DMS79 (cell line): ENCODE data around the gene RADIL.
"Not testable (repeated sequence)": the region's sequence is repeated elsewhere in the genome, so short reads cannot be mapped to it uniquely, and the experiment has no call there.

Experiments
- DNase-seq: peaks from one replicate; lab custom pipeline; 2025; lab: John Stamatoyannopoulos, UW

RADIL gene

GRCh38 chr7:4808565-4808964 lies 75.0 kb downstream of the RADIL start:
- DNase-seq = no peak

- no peak for DNase-seq
Observed at GRCh38 chr7:4808026-4808425, 75.5 kb downstream of the RADIL start.

GRCh38 chr7:4807598-4808016 lies 75.9 kb downstream of the RADIL start:
- no peak for DNase-seq

DNA sequence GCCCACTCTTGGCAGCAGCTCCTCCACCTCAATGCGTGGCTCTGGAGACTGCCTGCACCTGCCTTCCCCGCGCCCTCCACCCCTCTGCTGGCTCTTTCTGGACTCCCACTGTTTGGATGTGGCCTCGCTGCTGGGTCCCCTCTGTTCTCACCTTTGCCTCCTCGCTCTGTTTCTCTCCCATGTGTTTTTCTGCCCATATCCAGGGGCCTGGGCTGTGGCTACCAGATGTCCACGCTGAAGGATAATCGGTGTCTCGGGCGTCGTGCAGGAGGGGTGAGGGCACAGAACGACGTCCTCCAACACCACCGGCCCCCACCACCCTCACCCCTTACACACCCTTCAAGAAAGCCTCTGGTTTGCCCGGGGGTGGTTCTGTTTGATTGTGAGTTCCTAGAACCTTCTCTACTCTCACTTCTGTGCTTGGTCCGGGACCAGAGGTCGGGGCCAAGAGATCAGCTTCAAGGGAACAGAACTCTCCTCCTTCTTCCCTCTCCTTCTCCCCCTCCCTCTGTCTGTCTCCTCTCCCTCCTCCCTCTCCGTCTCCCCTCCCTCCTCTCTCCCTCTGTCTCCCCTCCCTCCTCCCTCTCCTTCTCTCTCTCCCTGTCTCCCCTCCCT lies 76.4 kb downstream of the RADIL start:
- DNase-seq = no peak

DNA sequence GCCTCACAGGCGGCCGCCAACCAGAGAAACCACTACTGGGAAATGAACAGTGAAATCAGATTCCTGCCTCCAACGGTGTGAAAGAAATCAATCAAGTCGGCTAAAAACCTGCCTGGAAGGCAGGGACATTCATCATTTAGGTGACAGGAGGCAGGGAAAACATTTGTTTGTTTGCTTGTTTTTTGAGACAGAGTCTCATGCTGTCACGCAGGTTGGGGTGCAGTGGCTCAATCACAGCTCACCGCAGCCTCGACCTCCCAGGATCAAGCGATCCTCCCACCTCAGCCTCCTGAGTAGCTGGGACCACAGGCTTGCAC lies 77.6 kb downstream of the RADIL start:
- no peak for DNase-seq

DNA sequence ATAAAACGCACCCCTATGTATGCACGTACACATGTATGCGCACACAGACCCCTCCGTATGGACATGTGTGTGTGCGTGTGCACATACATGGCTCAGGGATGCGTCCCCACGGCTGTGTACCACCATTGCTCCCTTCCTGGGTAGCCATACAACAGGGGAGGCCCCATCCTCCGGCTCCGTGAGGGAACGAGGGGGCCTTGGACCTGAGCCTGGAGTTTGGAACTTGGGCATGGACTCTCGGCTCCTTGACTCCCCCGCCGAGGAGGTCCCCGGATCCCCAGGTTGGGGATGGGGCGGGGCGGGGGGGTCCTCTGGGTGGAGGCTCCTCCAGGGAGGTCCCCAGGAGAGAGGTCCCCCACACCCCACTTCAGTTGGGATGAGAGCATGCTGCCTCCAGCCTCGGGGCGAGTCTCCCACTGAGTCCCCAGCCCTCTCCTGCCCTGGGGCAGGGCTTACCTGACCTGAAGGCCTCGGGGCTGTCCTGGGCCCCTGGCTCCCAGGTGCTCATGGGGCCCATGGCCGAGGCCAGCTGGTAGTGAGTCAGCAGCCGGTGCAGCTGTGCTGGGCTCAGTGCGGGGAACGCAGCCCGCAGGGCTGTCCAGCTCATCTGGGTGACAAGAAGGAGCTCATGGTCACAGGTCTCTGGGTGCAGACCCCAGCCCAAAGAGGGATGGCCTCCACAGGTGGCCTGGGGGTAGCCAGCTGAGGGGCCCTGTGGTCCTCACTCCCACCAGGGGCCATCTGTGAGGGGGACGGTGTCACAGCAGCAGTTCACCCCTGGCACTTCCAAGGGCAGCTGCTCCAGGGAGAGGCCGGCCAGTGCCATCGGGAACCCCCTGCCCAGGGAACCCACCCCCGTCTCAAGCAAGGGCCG lies 78.2 kb downstream of the RADIL start:
- DNase-seq = no peak

- DNase-seq = no peak
Observed at GRCh38 chr7:4803397-4804241, 79.9 kb downstream of the RADIL start.

- DNase-seq = not testable (repeated sequence)
Observed at GRCh38 chr7:4802577-4802976, 80.9 kb downstream of the RADIL start.

GRCh38 chr7:4801839-4802231 lies 81.7 kb downstream of the RADIL start:
- no peak for DNase-seq

- no peak for DNase-seq
Observed at GRCh38 chr7:4800926-4801838, 82.3 kb downstream of the RADIL start.

DNA sequence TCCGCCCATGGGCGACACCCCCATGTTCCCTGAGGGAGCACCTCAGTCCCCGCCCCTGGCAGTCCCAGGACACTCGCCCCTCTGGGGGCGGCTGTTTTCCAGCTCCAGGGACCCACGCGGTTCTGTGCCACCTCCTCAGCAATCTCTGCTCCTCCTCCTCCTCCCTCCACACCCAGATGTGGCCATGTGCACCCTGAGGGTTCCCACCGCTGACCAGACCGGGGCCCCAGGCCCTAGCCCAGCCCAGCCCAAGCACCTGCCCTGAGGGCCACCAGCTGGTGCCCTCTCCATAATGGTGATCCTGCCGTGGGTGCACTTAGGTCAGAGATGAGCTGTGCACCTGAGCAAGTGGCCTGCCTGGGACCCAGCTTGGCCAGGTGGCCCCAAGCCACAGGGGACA lies 83.0 kb downstream of the RADIL start:
- no peak for DNase-seq

DNA sequence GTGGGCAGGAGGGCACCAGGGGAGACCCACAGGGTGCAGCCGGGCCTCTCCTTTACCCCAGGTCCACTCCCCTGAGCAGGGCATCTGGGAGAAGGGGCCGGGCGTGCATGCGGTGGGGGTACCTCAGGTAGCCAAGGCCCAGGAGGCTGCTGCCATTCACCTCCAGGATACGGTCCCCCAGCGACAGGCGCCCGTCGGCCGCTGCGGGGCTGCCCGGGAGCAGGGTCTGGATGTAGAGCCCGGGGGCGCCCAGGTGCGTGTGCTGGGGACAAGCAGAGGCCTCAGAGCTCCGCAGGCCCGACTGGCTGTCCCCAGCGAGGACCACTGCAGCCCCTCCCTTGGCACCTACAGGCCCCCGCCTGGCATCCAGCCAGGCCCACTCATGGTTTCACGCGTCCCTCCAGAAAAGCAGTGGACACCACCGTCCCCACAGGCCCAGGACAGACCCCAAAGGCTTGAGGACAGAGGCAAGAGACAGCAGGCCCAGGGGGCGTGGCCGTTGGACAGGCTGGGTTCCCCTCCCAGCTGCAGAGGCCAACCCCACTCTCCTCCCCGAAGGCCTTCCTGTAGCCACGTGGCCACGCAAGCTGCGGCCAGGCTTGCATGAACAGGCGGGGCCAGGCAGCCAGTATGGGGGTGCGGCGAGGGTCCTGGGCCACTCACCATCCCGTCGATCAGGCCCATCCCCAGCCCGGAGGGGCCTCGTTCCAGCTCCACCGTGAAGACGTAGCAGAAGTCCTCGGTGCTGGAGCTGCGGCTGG lies 83.8 kb downstream of the RADIL start:
- DNase-seq = no peak

GRCh38 chr7:4798706-4799235 lies 84.7 kb downstream of the RADIL start:
- DNase-seq = no peak

GRCh38 chr7:4797858-4798705 lies 85.4 kb downstream of the RADIL start:
- DNase-seq = no peak

GRCh38 chr7:4796453-4796852 lies 87.1 kb downstream of the RADIL start:
- DNase-seq = no peak

DNA sequence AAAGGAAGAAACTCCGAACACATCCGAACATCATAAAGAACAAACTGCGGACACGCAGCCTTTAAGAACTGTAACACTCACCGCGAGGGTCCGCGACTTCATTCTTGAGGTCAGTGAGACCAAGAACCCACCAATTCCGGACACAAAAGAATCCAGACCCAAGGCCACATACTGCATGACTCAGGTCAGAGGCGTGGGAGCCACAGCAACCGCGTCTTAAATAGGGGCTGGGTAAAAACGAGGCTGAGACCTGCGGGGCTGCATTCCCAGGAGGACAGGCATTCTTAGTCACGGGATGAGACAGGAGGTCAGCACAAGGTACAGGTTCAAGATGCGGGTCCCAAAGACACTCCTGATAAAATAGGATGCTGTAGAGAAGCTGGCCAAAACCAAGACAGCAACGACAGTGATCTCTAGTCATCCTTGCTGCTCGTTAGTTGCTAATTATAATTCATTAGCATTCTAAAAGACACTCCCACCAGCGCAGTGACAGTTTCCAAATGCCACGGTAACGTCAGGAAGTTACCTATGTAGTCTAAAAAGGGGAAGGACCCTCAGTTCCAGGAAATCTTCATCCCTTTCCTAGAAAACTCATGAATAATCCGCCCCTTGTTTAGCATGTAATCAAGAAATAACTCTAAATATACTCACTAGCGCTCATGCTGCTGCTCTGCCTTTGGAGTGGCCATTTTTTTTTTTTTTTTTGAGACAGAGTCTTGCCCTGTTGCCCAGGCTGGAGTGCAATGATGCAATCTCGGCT lies 88.7 kb downstream of the RADIL start:
- DNase-seq = no peak

DNA sequence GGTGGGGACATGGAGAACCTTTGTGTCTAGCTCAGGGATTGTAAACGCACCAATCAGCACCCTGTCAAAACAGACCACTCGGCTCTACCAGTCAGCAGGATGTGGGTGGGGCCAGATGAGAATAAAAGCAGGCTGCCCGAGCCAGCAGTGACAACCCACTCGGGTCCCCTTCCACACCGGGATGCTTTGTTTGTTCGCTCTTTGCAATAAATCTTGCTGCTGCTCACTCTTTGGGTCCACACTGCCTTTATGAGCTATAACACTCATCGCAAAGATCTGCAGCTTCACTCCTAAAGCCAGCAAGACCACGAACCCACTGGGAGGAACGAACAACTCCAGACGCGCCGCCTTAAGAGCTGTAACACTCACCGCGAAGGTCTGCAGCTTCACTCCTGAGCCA lies 89.3 kb downstream of the RADIL start:
- not testable (repeated sequence) for DNase-seq

GRCh38 chr7:4793385-4793993 lies 90.0 kb downstream of the RADIL start:
- not testable (repeated sequence) for DNase-seq
